GM23248 (cell line): ENCODE measurements around the gene ACAA2.

Source experiments
- EZH2 ChIP-seq: fragments of 200-600 bp; sonication (generic); IDR thresholded peaks from 2 replicates; pipeline ENCODE4 v1.6.1; 2018; ENCODE audit warnings: antibody characterized with exemption, mild to moderate bottlenecking; ENCODE audit not compliant: insufficient read depth, poor library complexity, severe bottlenecking
- EZH2phosphoT487 ChIP-seq: fragments of 200-600 bp; sonication (generic); IDR thresholded peaks from 2 replicates; pipeline ENCODE4 v1.6.1; 2018; ENCODE audit warnings: antibody characterized with exemption, moderate library complexity, mild to moderate bottlenecking, low read depth; ENCODE audit not compliant: insufficient read depth

DNA sequence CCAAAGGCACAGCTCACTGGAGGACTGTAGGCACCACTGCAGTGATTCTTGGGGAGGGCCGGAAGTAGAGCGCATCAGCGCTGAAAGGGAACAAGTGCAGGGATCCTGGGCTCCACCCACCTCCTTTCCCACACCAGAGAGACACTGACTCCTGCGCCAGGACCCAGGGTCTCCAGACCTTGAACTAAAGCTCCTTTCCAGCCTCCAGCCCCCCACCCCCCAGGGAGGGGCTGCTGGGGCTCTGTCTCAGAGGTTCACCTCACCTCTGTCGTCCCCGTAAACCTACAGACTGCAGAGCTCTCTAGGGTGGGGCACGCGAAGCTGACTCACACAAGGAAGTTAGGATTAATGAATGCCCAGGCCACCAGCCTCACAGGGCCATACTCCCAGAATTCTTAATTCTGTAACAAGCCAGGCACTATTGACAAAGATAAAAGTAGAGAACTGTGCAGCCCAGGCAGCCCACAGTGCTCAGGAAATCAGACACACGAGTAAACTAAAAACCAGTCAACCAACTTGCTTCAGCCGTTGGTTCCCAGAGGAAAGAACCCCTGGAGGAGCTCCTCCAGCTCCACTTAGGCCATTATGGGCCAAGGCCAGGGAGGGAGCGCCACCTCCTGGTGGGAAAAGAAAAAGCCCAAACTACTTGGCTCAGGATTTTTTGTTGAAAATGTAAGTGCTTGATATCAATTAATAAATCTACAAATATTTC, 45.1 kb upstream of the ACAA2 start:
- no peak for TF ChIP-seq EZH2
- no peak for TF ChIP-seq EZH2phosphoT487
